Skin epidermis (tissue), 12 donors: ENCODE measurements around the gene KRTAP4-4.
"Not testable (repeated sequence)": the region's sequence is repeated elsewhere in the genome, so short reads cannot be mapped to it uniquely, and the experiment has no call there.

Source experiments
- H3K27ac ChIP-seq, 21 experiments: fragments of 200-600 bp; sonication (generic) in 11 of 21; one replicate each; pipeline ENCODE4 v1.5.0; 2020; ENCODE audit warnings: mild to moderate bottlenecking in 3 of 21, inconsistent platforms in 2 of 21, moderate library complexity in 2 of 21
- H3K4me3 ChIP-seq, 7 experiments: fragments of 200-600 bp; sonication (generic) in 2 of 7; one replicate each; pipeline ENCODE4 v1.5.0; 2020; ENCODE audit warnings: inconsistent platforms in 2 of 7, mild to moderate bottlenecking in 2 of 7, moderate library complexity in 1 of 7

KRTAP4-4 gene

DNA sequence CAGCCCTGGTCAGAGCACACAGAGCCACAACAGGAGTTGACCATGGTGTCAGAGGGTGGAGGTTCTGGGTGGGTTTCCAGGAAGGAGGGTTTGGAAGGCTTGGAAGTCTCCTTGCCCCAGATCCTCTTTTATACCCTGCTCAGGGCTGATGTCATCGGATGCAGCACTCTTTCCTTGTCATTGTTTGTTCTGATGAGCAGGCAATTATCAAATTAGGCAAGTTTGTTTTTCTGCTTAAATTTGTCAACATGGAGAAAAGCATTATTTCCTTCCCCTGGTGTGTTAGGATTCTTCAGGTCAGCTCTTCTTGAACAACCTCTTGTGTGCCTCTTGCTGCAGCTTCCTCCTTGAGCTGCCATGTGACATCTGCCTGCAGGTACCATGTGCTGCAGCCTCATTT, at the start of gene KRTAP4-4:
Gene KRTAP4-4, minus strand, starts transcription at position 101 of the 400 bp plus-strand sequence. Its CDS starts 57 bp downstream, at position 44.
- H3K4me3 ChIP-seq, result no peak within 1 kb of the TSS
- no peak within 1 kb of the TSS for H3K27ac ChIP-seq

DNA sequence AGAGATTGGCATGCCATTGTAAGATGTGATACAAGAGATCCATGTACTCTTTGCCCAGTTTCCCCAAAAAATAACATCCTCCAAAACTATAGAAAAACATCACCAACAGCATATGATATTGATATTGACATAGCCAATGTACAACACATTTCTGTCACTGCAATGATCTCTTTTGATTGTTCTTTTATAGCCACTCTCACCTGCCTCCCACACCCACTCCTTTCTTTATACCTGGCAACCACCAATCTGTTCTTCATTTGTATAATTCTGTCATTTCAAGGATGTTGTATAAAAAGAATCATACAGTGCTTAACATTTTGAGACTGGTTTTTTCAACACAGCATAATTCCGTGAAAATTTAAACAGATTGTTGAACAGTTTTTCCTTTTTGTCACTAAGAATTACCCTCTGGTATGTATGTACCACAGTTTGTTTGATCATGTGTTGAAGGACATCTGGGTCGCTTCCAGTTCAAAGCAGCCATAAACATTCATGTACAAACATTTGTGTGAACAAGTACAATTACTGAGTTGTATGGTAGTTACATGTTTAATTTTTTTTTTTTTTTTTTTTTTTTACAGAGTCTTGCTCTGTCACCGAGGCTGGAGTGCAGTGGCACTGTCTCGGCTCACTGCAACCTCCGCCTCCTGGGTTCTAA, 39.0 kb upstream of the KRTAP4-4 start:
- Histone ChIP-seq H3K27ac (no peak overlapping the region), H3K4me3 (no peak overlapping the region)

DNA sequence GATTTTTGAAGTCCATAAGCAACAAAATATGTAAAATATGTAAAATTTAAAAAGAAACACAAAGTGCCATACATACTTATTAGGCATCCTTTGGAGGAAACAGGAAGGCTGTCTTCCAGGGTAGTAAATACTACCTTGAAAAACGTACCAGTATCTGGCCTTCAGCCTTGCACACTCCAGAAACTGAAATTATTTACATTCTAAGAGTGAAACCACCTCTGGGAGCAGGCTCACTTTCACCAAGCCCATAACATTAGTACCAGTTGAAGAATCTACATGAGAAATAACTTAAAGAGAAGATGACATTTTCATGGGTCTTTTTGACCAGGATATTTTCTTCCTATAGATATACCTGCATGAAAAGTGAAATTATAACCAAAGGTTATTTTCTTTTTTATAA, 35.5 kb upstream of the KRTAP4-4 start:
- H3K4me3 ChIP-seq, result no peak overlapping the region
- H3K27ac ChIP-seq, result no peak overlapping the region

DNA sequence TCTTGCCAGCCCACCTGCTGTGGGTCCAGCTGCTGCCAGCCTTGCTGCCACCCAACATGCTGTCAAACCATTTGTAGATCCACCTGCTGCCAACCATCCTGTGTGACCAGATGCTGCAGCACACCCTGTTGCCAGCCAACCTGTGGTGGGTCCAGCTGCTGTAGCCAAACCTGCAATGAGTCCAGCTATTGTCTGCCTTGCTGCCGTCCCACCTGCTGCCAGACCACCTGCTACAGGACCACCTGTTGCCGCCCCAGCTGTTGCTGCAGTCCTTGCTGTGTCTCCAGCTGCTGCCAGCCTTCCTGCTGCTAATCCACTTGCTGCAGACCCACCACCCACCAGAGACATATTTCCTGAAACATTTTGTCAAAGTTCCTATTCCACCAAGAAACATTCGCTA, 29.8 kb upstream of the KRTAP4-4 start:
- Histone ChIP-seq H3K27ac (no peak overlapping the region), H3K4me3 (no peak overlapping the region)

DNA sequence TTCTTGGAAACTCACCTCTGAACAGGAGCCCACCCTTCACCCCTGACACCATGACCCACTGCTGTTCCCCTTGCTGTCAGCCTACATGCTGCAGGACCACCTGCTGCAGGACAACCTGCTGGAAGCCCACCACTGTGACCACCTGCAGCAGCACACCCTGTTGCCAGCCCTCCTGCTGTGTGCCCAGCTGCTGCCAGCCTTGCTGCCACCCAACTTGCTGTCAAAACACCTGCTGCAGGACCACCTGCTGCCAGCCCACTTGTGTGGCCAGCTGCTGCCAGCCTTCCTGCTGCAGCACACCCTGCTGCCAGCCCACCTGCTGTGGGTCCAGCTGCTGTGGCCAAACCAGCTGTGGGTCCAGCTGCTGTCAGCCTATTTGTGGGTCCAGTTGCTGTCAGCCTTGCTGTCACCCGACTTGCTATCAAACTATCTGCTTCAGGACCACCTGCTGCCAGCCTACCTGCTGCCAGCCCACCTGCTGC, 29.3 kb upstream of the KRTAP4-4 start, which contains the start of gene KRTAP9-1:
Gene KRTAP9-1, plus strand, starts transcription at position 51 of the 482 bp plus-strand sequence. Its CDS starts 0 bp downstream, at position 51.
- not testable (repeated sequence) for H3K4me3 ChIP-seq, H3K27ac ChIP-seq

DNA sequence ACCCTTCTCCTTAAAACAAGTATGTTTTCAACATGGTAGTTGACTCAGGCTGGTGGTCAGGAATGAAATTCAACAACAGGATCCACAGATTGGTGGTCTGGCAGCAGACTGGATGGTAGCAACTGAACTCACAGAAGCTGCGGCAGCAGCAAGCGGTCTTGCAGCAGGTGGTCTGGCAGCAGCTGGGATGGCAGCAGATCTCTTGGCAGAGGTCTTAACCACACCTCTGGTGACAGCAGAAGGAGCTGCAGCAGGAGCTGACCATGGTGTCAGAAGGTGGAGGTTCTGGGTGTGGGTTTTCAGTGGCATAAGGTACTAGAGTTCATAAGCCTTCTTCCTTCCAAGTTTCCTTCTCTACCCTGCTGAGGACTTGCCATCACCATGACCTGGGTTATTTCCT, 26.3 kb upstream of the KRTAP4-4 start:
- Histone ChIP-seq H3K27ac (no peak overlapping the region), H3K4me3 (no peak overlapping the region)

DNA sequence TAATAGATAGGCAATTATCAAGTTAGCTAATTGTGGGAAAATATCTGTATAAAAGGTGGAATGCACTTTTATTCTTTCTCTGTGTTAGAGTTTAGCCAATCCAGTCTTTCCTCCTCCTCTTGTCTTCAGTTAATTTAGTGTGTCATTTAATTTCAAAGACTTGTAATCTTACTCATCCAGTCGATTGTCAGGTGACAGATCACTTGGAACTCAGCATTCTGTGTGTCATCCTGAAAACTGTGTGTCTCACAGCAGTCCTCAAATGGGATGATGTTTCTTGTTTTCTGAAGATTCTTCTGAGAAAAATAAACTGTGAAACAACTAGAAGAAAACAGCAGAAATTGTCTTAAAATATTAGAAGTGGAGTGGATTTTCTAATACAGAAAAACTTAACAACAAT, 24.5 kb upstream of the KRTAP4-4 start:
- H3K4me3 ChIP-seq, result no peak overlapping the region
- H3K27ac ChIP-seq, result no peak overlapping the region

DNA sequence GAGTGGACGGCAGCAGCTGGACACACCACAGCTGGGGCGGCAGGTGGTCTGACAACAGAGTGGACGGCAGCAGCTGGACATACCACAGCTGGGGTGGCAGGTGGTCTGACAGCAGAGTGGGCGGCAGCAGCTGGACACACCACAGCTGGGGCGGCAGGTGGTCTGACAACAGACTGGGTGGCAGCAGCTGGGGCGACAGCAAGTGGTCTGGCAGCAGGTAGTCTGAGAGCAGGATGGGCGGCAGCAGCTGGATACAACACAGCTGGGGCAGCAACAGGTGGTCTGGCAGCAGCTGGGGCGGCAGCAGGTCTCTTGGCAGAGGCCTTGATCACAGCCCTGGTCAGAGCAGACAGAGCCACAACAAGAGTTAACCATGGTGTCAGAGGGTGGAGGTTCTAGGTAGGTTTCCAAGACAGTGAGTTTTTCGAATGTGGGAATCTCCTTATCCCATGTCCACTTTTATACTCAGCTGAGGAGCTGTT, 24.0 kb upstream of the KRTAP4-4 start, which contains the start of gene KRTAP4-1:
Gene KRTAP4-1, minus strand, starts transcription at position 432 of the 482 bp plus-strand sequence. Its CDS starts 57 bp downstream, at position 375.
- Histone ChIP-seq H3K4me3 (no peak within 1 kb of the TSS), H3K27ac (no peak within 1 kb of the TSS)

DNA sequence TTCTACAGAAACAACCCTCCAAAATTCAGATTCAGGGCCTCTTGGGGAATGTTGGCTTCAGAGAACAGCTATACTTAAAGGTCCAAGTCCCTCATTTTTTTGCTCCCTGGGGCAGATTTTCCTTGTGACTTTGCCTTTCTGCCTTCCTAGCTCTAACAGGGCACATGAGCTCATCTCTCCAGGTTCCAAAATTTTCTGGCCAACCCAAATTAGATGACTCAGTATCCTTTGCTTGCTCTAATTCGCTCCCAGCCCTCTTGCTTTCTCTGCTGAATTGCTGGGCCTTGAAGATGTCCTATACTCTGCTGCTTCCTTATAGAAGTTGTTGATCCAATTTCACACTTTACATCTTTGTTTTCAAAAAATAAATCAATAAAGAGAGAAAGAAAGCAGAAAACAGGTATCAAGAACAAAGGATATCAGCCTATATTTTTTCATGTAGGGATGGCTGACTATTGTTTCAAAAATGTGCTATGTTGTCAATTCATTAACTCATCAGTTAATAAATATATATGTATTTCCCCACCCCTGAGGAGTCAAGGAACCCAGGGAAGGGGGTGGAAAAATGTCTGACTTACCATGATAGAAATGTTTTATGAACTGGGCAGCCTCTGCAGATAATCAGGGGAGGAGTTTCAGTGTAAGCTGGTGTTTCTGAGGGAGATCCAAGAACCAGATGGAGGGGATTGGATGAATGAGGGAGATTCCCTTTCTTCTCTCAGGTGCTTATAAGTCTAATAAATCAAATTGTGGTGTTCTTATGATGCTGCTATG, 18.5 kb upstream of the KRTAP4-4 start:
- Histone ChIP-seq H3K27ac (no peak overlapping the region), H3K4me3 (no peak overlapping the region)

DNA sequence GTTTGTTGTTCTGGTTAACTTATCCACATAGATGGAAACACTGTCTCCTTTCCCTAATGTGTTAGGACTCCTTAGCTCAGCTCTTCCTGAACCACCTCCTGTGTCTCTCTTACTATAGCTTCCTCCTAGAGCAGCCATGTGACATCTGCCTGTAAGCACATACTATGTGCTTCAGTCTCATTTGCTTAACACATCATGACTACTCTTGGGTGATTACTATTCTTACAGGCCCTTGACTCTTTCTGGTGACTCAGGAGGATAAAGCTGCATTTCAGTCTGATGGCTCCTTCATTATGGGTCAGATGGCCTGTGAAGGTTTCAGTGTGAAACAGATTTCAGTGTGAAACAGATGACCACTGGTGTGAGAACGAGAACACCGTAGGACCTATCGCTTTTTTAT, 17.8 kb upstream of the KRTAP4-4 start:
- no peak overlapping the region for H3K4me3 ChIP-seq
- H3K27ac ChIP-seq, result no peak overlapping the region

DNA sequence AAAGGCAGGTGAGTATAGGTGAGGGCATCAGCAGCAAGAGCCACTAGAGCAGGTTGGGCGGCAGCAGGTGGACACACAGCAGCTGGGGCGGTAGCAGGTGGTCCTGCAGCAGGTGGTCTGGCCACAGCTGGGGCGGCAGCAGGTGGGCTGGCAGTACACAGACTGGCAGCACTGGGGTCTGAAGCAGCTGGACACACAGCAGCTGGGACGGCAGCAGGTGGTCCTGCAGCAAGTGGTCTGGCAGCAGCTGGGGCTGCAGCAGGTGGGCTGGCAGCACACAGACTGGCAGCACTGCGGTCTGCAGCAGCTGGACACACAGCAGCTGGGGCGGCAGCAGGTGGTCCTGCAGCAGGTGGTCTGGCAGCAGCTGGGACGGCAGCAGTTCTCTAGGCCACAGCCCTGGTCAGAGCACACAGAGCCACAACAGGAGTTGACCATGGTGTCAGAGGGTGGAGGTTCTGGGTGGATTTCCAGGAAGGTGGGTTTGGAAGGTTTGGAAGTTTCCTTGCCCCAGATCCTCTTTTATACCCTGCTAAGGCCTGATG, 17.3 kb upstream of the KRTAP4-4 start, which contains the start of gene KRTAP4-2:
Gene KRTAP4-2, minus strand, starts transcription at position 495 of the 545 bp plus-strand sequence. Its CDS starts 57 bp downstream, at position 438.
- Histone ChIP-seq H3K27ac (no peak within 1 kb of the TSS), H3K4me3 (no peak within 1 kb of the TSS)

DNA sequence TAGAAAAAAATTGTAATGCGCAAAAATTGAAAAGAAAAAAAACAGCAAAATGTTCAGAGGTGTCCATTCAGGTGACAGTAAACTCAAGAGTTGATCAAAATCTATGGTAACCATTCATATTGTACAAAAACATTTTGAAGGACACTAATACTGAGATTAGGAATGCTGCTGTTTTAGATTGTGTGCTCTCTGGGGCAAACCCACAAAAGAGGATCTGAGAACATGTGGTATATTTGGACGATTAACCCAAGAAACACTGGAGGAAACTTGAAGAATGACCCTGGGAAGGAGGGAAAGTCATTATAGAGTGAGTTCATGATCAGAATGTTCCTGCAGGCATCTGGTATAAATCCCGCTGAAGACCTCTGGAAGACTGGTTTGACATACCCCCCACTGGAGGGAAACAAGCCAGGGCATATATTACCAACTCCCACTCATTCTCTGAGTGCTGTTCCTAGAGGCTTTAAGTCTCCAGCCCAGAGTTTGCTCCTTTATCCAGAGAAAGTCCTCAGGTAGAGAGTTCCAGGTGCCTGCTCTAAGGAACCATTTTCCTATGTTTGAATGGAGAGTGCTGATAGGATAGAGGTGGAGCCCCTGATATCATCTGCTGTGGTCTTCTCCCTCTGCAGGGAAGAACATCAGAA, 16.3 kb upstream of the KRTAP4-4 start:
- Histone ChIP-seq H3K4me3 (no peak overlapping the region), H3K27ac (no peak overlapping the region)

DNA sequence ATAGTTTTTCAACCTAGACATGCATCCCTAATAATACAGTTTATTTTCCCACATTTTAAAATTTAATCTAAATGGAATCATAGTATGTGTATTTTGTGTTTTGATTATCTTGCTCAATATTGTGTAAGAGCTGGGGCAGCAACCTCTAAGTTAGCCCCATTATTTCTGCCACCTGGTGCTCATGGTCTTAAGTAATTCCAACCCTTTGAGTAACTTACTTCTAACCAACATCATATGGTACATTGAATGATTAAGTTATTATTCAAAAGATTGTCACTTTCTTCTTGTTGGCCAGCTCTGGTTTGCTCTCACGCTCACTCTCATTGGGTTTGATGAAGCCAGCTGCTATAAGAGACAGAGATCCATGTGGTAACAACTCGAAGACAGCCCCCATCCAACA, 11.3 kb upstream of the KRTAP4-4 start:
- no peak overlapping the region for H3K27ac ChIP-seq
- H3K4me3 ChIP-seq, result no peak overlapping the region

DNA sequence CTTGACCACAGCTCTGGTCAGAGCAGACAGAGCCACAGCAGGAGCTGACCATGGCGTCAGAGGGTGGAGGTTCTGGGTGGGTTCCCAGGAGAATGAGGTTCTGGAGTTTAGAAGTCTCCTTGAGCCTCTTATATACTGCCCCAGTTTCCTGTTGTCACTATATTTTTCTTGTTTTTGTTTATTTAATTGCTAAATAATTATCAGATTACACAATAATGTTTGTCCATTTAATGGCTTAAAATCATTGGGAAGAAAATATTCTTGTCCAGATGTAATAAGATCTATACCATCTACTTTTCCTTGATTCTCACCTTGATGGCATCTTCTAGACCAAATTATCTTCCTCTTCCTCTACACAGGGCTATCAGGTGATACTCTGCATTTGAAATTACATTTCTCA, 7.6 kb upstream of the KRTAP4-4 start, which contains the start of gene KRTAP4-3:
Gene KRTAP4-3, minus strand, starts transcription at position 101 of the 400 bp plus-strand sequence. Its CDS starts 49 bp downstream, at position 52.
- Histone ChIP-seq H3K27ac (no peak within 1 kb of the TSS), H3K4me3 (no peak within 1 kb of the TSS)

DNA sequence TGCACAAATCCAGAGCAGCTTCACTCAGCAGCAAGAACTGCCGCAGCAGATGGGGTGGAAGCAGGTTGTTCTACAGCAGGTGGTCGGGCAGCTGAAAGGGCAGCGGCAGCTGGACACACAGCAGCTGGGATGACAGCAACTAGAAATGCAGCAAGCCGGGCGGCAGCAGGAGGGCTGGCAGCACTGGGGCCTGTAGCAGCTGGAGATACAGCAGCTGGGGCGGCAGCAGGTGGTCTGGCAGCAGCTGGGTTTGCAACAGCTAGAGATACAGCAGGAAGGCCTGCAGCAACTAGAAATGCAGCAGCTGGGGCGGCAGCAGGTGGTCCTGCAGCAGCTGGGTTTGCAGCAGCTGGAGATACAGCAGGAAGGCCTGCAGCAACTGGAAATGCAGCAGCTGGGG, 7.0 kb upstream of the KRTAP4-4 start:
- H3K27ac ChIP-seq, result no peak overlapping the region
- H3K4me3 ChIP-seq, result no peak overlapping the region

DNA sequence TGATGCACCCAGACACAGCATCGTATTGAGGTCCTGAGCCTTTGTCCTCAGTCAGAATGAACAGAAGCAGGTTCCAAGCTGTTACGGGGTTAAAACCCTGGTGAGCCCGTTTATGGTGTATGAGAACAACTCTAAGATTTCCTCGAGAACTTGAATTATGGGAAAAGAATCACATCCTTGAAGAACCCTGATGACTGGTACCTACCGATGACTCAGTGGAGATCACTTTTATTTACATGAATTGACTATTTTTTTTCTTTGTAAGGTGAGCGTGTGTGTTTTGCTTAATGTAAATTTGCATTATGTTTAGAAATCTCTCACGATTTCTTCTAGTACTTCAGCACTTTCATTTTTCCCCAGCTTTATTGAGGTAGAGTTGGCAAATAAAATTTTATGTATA, 3.3 kb upstream of the KRTAP4-4 start:
- Histone ChIP-seq H3K27ac (no peak overlapping the region), H3K4me3 (no peak overlapping the region)

DNA sequence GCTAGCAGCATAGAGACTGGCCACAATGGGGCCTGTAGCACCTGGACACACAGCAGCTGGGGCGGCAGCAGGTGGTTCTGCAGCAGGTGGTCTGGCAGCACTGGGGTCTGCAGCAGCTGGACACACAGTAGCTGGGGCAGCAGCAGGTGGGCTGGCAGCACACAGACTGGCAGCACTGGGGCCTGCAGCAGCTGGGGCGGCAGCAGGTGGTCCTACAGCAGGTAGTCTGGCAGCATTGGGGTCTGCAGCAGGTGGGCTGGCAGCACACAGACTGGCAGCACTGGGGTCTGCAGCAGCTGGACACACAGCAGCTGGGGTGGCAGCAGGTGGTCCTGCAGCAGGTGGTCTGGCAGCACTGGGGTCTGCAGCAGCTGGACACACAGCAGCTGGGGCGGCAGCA, 358 bp downstream of the KRTAP4-4 start:
- not testable (repeated sequence) for H3K27ac ChIP-seq, H3K4me3 ChIP-seq

DNA sequence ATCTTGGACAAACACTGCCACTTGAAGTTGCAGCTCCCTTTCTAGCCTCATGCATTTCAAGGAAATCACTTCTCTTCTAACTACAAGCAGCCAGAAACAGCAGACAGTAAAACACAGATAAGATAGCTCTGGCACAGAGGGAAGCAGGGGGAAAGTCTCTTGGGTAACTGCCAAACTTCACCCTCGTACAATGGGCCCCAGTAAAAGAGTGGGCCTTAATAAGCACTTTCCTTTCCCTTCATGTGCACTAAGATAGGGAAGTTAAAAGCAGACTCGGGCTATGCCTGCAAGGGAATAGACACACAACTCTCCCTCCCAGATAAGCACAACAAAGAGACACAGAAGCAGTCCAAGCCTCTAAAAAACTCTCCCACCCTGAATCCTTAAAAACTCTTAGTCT, 6.7 kb downstream of the KRTAP4-4 start:
- Histone ChIP-seq H3K27ac (no peak overlapping the region), H3K4me3 (no peak overlapping the region)

DNA sequence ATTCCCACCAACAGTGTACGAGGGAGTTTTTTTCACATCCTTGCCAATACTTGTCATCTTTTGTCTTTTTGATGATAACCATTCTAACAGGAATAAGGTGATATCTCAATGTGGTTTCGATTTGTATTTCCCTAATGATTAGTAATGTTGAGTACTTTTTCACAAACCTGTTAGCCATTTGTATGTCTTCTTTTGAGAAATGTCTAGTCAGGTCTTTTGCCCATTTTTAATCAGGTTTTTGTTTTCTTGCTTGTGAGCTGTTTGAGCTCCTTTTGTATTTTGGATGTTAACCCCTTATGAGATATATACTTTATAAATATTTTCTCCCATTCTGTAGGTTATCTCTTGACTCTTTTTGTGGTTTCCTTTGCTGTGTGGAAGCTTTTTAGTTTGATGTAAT, 9.0 kb downstream of the KRTAP4-4 start:
- Histone ChIP-seq H3K4me3 (no peak overlapping the region), H3K27ac (no peak overlapping the region)

DNA sequence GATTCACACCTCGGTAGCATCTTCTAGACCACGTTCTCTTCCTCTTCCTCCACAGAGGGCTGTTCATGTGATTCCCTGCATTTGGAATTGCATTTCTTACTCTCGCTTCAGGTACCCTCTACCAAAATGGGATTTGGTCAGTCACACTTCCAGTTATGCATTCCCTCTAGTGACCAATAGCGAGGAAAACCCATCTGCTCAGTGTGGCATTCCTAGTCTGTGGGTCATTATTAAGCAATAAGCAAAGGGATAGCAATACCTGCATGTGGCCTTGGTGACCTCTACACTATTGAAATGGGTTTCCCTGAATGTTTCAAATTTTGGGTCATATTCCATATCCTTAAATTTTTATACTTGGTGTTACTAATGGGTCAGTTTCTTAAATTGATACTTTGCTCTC, 10.5 kb downstream of the KRTAP4-4 start:
- Histone ChIP-seq H3K27ac (no peak overlapping the region), H3K4me3 (no peak overlapping the region)
